NCI-H1105 treated with DMSO at 0.1 percent for 48 hours (cell line): ENCODE results near the gene KLF14.
"Not testable (repeated sequence)": the region's sequence is repeated elsewhere in the genome, so short reads cannot be mapped to it uniquely, and the experiment has no call there.

ENCODE experiments used
- DNase-seq: peaks from one replicate; lab custom pipeline; 2025; lab: John Stamatoyannopoulos, UW

KLF14 gene

DNA sequence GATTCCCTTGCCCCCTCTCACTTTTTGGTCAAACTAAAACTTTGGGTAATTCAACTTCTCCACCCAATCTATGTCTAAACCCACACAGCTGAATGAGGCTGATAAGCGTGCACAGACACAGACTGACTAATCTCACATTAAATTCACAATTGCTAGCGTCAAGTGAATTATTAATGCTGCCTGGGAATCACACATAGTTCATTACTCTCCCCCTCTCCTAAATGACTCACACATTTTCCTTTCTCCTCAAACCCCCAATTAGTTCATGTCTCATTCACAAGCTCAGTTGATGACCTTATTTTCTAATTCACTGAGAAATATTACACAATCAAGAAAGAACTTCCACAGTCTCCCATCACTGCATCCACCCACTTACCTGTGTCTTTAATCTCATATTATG, 14.5 kb downstream of the KLF14 start:
- no peak for DNase-seq

DNA sequence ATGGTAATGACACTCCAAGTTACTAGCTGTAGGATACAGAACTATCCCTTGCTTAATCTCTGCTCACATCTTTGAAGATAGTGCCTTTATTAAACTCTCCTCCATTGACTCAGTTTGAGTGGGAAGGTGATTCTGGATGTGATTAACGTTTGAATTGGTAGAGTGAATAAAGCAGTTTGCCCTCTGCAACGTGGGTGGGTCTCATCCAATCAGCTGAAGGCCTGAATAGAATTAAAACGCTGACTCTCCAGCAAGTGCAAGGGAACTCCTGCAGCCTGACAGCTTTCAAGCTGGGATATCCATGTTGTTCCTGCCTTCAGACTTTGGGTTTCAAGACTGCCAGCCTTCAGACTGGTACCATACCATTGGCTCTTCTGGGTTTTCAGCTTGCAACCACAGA, 21.6 kb downstream of the KLF14 start:
- DNase-seq = no peak

DNA sequence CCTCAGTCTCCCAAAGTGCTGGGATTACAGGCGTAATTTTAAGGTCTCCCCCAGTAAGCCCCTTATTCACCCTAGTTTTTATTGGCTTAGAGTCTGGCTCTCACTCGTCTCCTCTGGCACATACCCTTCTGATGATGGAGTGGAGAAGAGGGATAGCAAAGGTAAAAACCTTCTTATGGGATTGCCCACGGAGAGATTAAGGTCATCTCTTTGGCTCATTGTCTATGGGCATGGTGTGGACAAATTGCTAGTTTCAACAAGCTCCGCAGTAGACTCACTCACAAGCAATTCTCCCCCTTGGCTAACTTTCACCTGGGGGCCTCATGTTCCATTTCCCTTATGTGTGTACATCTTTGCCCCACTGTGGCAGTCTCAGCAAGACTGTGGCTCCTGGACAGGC, 25.2 kb downstream of the KLF14 start:
- no peak for DNase-seq

- no peak for DNase-seq
Measured at GRCh38 chr7:130708001-130708400, 26.0 kb downstream of the KLF14 start.

DNA sequence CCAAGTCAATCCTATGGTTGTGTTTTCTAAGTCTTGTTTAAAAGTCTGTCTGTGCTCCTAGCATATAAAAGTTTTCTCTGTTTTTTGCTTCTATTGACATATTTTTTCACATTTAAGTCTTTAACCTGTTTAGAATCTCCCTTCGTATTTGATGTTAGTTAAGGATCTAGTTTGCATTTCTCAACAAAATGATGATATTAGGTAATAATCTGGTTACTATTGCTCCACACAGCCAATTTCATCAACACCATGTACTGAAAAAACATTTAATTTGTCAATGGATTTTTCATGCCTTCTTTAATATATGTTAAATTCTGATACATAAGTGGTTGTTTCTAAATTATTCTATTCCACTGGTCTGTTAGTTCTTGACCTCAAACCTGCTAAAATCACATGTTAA, 30.2 kb downstream of the KLF14 start:
- DNase-seq = no peak

GRCh38 chr7:130701650-130702049, 32.4 kb downstream of the KLF14 start:
- no peak for DNase-seq

DNA sequence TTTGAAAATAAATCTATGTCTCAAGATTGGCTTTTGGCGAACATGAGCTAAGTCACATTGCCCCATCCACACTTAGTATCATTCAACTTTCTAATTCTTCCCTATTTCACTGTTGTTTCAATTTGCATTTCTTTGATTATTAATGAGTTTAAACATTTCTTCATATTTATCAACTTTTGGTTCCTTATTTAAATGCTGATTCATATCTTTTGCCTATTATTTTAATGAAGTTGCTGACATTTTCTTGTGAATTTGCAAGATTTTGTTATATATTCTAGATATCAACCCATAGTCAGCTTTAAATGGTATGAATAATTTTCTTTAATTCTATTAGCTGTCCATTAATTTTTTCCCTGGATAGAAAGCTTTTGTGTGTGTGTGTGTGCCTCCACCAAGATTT, 33.2 kb downstream of the KLF14 start:
- no peak for DNase-seq

DNA sequence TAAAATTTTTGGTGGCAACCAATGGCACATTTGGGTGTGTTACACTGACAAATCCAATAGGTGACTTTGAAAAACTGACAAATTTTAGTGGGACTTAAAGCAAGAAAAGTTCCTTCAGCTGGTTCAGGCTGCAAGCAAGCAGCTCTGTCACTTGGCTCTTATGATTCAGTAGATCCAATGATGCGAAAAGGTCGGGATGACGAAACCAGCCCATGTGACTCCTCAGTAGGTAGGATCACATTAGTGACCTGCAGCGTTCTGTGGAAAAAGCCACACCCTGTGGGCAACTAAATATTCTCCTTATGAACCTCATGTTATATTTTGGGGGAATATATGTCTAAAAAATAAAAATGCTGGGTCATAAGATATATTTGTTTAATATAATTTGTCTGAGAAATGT, 34.3 kb downstream of the KLF14 start:
- DNase-seq = no peak

GRCh38 chr7:130697820-130698219, 36.2 kb downstream of the KLF14 start:
- no peak for DNase-seq

DNA sequence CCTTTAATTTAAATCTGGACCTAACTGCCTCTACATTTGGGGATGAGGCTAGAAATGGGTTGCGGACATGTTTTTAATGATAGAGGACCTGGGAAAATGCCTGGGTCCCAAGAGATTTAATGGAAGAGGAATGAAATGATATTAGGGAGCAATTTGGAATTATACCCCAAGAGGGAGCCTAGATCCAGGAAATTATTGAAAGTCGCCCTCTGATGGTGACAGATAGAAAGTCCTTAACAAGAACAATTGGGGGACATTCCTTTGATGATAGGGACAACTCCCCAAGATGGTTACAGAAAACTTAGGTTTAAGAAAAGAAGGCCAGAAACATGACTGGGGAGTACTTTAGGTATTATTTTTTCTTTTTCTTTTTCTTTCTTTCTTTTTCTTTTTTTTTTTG, 38.2 kb downstream of the KLF14 start:
- DNase-seq = peak; percentile 29

GRCh38 chr7:130692396-130692795, 41.6 kb downstream of the KLF14 start:
- DNase-seq = not testable (repeated sequence)

- DNase-seq = no peak
Measured at GRCh38 chr7:130689683-130690082, 44.3 kb downstream of the KLF14 start.

DNA sequence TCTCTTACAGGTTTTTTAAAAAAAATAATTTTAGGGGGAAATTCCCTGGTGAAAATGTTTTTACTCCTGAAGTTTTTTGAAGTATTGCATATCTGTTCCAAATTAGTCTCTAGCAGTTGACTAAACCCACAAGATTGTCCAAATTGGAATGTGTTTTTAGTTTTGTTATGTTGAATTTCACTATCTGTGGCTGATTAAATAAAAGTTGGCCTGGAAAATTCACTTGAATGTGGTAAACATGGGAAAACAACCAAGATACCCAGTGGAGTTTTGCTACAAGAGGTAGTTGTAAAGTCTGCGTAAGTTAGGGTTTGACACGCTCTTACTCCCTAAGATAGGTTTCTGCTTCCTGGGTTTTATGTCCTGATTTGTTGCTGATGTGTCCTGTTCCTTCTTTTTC, 51.0 kb downstream of the KLF14 start:
- DNase-seq = no peak
